K562 (cell line): ENCODE results near the gene VPS4B. TPM values are rescaled to one million over a fixed set of nuclear protein-coding genes. Genes with fewer than 3 reads are reported as not detected.

Source experiments
- ATAC-seq: fragments of 200-7000 bp; cut with Tn5 transposase; 3 replicates; pipeline ENCODE4 v1.9.1; 2020; ENCODE audit warnings: moderate library complexity
- BruUV-seq: library from RNA; stranded (reverse); fragments of 400-500 nt; replicated peaks from 2 replicates; lab custom pipeline; 2021; lab: Mats Ljungman, UMichigan
- CTCF ChIA-PET: fragments of 300-600 bp; formaldehyde crosslinking; extraction: SDS; loops from one replicate; lab custom pipeline; 2021; ENCODE audit warnings: low intra/inter-chr PET ratio; lab: Yijun Ruan, JAX
- POLR2A ChIA-PET: fragments of 300-600, 350-650 bp; sonication (Branson Sonifier 250); formaldehyde crosslinking; extraction: SDS; loops from one replicate; lab custom pipeline; 2021; ENCODE audit warnings: antibody characterized with exemption, inconsistent platforms; lab: Yijun Ruan, JAX
- DNase-seq, 4 experiments: peaks; one replicate each; pipeline versions ENCODE4 v3.0.0 to v3.0.0-alpha.2; 2011 to 2018; ENCODE audit warnings: low spot score in 3 of 4, mixed read lengths in 3 of 4; ENCODE audit errors: extremely low read depth in 1 of 4
- FAIRE-seq: peaks from 2 replicates; lab custom pipeline; 2011; peaks lifted over from hg19 to GRCh38; lab: Jason Lieb, UNC
- H2AFZ ChIP-seq: 2 replicates; pipeline ENCODE4 v1.6.0; 2011; ENCODE audit warnings: low read depth, low read length, control low read depth, inconsistent platforms
- H3K27ac ChIP-seq: fragments of 200-600 bp; 3 replicates; pipeline ENCODE4 v1.8.0; 2011; ENCODE audit warnings: low read depth, mild to moderate bottlenecking, control low read depth, inconsistent platforms, low read length, moderate library complexity, mixed read lengths; ENCODE audit errors: extremely low read depth
- H3K27me3 ChIP-seq, 2 experiments: fragments of 300-600 bp in 1 of 2; 2 replicates in 1 of 2; 3 replicates in 1 of 2; pipeline versions ENCODE4 v1.6.0 to v1.8.0; 2011; ENCODE audit warnings: inconsistent platforms in 2 of 2, low read length in 2 of 2, mild to moderate bottlenecking in 1 of 2, mixed read lengths in 1 of 2, moderate library complexity in 1 of 2; ENCODE audit not compliant: control insufficient read depth in 2 of 2, insufficient read depth in 2 of 2
- H3K36me3 ChIP-seq: fragments of 300-600 bp; 3 replicates; pipeline ENCODE4 v1.8.0; 2011; ENCODE audit warnings: mild to moderate bottlenecking, low read length, inconsistent platforms; ENCODE audit not compliant: control insufficient read depth, insufficient read depth
- H3K4me1 ChIP-seq, 2 experiments: fragments of 200-600 bp in 1 of 2; replicated peaks in 1 of 2; 2 replicates in 1 of 2; 3 replicates in 1 of 2; pipeline versions ENCODE4 v1.5.1 to v1.8.0; 2011; ENCODE audit warnings: inconsistent platforms in 2 of 2, low read length in 2 of 2, mild to moderate bottlenecking in 1 of 2, mixed read lengths in 1 of 2, moderate library complexity in 1 of 2; ENCODE audit not compliant: control insufficient read depth in 2 of 2, insufficient read depth in 2 of 2
- H3K4me2 ChIP-seq: 2 replicates; pipeline ENCODE4 v1.6.1; 2011; ENCODE audit warnings: low read length, control low read depth, inconsistent platforms, mixed read lengths; ENCODE audit not compliant: insufficient read depth
- H3K4me3 ChIP-seq: fragments of 200-600 bp; sonication (generic), shearing (Covaris generic); 2 replicates; pipeline ENCODE4 v1.5.1; 2016; ENCODE audit warnings: control low read depth, inconsistent platforms
- H3K79me2 ChIP-seq: fragments of 200-600 bp; 3 replicates; pipeline ENCODE4 v1.8.0; 2011; ENCODE audit warnings: low read length, inconsistent platforms; ENCODE audit not compliant: control insufficient read depth, insufficient read depth
- H3K9ac ChIP-seq, 2 experiments: 2 replicates each; pipeline versions ENCODE4 v1.6.0 to v1.6.1; 2011; ENCODE audit warnings: low read depth in 2 of 2, low read length in 2 of 2, control low read depth in 1 of 2, inconsistent platforms in 1 of 2, mild to moderate bottlenecking in 1 of 2, mixed read lengths in 1 of 2; ENCODE audit not compliant: insufficient read depth in 1 of 2
- H3K9me1 ChIP-seq: one replicate; pipeline ENCODE4 v1.6.0; 2011; ENCODE audit warnings: inconsistent platforms, mild to moderate bottlenecking, low read length, moderate library complexity; ENCODE audit not compliant: control insufficient read depth, insufficient read depth
- H3K9me3 ChIP-seq: replicated peaks from 2 replicates; pipeline ENCODE4 v1.5.1; 2011; ENCODE audit warnings: low read depth, low read length, inconsistent platforms; ENCODE audit not compliant: control insufficient read depth, insufficient read depth
- H4K20me1 ChIP-seq: replicated peaks from 2 replicates; pipeline ENCODE4 v1.6.1; 2011; ENCODE audit warnings: low read length, inconsistent platforms, mixed read lengths; ENCODE audit not compliant: control insufficient read depth, insufficient read depth
- FOXK1 ChIP-seq: sonication (generic); formaldehyde crosslinking; IDR thresholded peaks from 2 replicates; pipeline ENCODE4 v1.8.0; 2022; ENCODE audit warnings: missing genetic modification reagents, mild to moderate bottlenecking, borderline replicate concordance
- POLR2AphosphoS5 ChIP-seq: IDR thresholded peaks from 2 replicates; pipeline ENCODE4 v1.6.1; 2011; ENCODE audit warnings: mild to moderate bottlenecking, low read depth, low read length, moderate library complexity; ENCODE audit not compliant: control insufficient read depth, insufficient read depth
- POLR2H ChIP-seq: IDR thresholded peaks from 2 replicates; pipeline ENCODE4 v1.6.1; 2016; ENCODE audit warnings: missing genetic modification characterization, low read depth, mild to moderate bottlenecking, control low read depth, missing compliant biosample characterization, moderate library complexity
- RBM15 ChIP-seq: fragments of 200-400 bp; formaldehyde crosslinking; IDR thresholded peaks from 2 replicates; pipeline ENCODE4 v1.6.1; 2018; ENCODE audit warnings: mild to moderate bottlenecking, low read length, moderate library complexity; ENCODE audit not compliant: insufficient read depth
- RBM22 ChIP-seq: fragments of 200-400 bp; formaldehyde crosslinking; IDR thresholded peaks from 2 replicates; pipeline ENCODE4 v1.6.1; 2018; ENCODE audit warnings: low read length, low read depth; ENCODE audit not compliant: poor library complexity, severe bottlenecking
- STAG1 ChIP-seq: sonication (generic); formaldehyde crosslinking; IDR thresholded peaks from 2 replicates; pipeline ENCODE4 v1.5.0; 2020; ENCODE audit warnings: missing genetic modification reagents, borderline replicate concordance
- TRIM25 ChIP-seq: fragments of 450-650 bp; IDR thresholded peaks from 2 replicates; pipeline ENCODE4 v1.7.0; 2016; ENCODE audit warnings: borderline replicate concordance
- UBTF ChIP-seq, 2 experiments: IDR thresholded peaks; 2 replicates each; pipeline ENCODE4 v1.6.1; 2012; ENCODE audit warnings: improper control_type of control experiment in 2 of 2, low read depth in 2 of 2, low read length in 2 of 2, borderline replicate concordance in 1 of 2
- ZNF175 ChIP-seq: fragments of 200-800 bp; sonication (Bioruptor generic); IDR thresholded peaks from 2 replicates; pipeline ENCODE4 v1.6.1; 2016; ENCODE audit warnings: low read depth, mild to moderate bottlenecking, missing genetic modification characterization, missing compliant biosample characterization
- ZNF3 ChIP-seq: fragments of 250-450 bp; sonication (Bioruptor Pico); IDR thresholded peaks from 2 replicates; pipeline ENCODE4 v1.5.0; 2021; ENCODE audit warnings: mild to moderate bottlenecking, moderate library complexity
- ZNF384 ChIP-seq: IDR thresholded peaks from 2 replicates; pipeline ENCODE4 v1.6.1; 2012; ENCODE audit warnings: low read depth, low read length, improper control_type of control experiment
- WGBS: fragments of 100-300 bp; shearing (Covaris generic); methylation state at CpG from one replicate; pipeline ENCODE4 v1.1.6; 2016; ENCODE audit warnings: low coverage, mixed read lengths; ENCODE audit not compliant: insufficient coverage; ENCODE audit errors: missing lambda C conversion rate; 5-methylcytosine and 5-hydroxymethylcytosine counted together
- in situ Hi-C: fragments of 300-500 bp; cut with MboI; formaldehyde crosslinking; loops from 4 replicates; pipeline ENCODE4 v1.15.0; 2018; ENCODE audit warnings: inconsistent platforms, mixed read lengths
- intact Hi-C: fragments of 100-400 bp; cut with micrococcal nuclease; formaldehyde crosslinking; loops from 2 replicates; pipeline ENCODE4 v1.14.2; 2022
- polyA plus RNA-seq, 8 experiments: library from polyadenylated mRNA; depleted of rRNA in 4 of 8; stranded (reverse) in 5 of 8; unstranded in 3 of 8; fragments of >200 nt; fragmentation: Nextera tagmentation in 2 of 8; fragmentation: Illumina TruSeq in 1 of 8; extraction: Ambion mirVana in 2 of 8; extraction: Trizol in 1 of 8; gene quantifications; 2 replicates each; pipeline versions ENCODE4 v1.2.1 to v1.2.3, GENCODE V29; 2011 to 2014; ENCODE audit warnings: inconsistent platforms in 1 of 8, missing spikeins in 1 of 8
- total RNA-seq, 7 experiments: library from RNA; depleted of rRNA in 6 of 7; stranded (reverse); fragments of >200 nt in 6 of 7; fragmentation: Illumina TruSeq in 2 of 7; extraction: Trizol in 2 of 7; gene quantifications; 2 replicates each; pipeline versions ENCODE4 v1.2.1 to v1.2.3, GENCODE V29; 2011 to 2021; ENCODE audit warnings: low replicate concordance in 1 of 7

VPS4B gene
- total and polyA plus RNA-seq, 9 of the 15 experiments (the other 6 are each of a cell fraction or from before 2014, with no cell fraction given), result 7.3 to 16.4 (median 10.4) TPM

DNA sequence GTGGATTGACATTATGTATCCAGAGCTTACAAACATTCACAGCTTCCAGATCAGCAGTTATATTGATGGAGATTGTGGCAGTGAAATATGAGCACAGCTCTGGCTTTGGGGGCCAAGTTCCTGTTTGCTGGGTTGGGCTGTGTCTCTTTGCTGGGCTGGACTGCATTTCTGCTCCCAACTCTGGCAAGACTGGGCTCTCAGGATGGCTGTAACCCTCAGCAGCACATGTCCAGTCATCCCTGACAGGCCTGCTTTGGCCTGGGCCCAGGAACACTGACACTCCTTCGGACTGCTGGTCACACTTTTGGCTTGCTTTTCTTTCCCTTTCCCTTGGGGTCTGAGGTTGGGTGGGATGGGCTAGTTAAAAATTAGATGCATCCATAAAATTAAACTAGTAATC, 17.9 kb upstream of the VPS4B start:
- POLR2A ChIA-PET, result no interaction called here
- H3K27ac ChIP-seq, result no peak overlapping the region
- peaks cover 0 to 4% of the 10 kb centered on the region in 2 experiments; a peak in 1 of 5 replicates for H3K27me3 ChIP-seq
- ATAC-seq, result peak; percentile 39; the same call in 1 of the 3 replicates
- no peaks in the 10 kb centered on the region for H3K36me3 ChIP-seq
- no peaks in the 10 kb centered on the region for H3K9me1 ChIP-seq
- no peak overlapping the region for H3K4me2 ChIP-seq
- in situ Hi-C loops, result no loop called here
- CTCF ChIA-PET, result interaction anchor here (1.4 to 1.5 kb wide), 2 partner anchors 98 to 117 kb away, joined by 4 to 15 read pairs; no protein-coding TSS in a partner anchor
- TF ChIP-seq POLR2AphosphoS5 (no peak), ZNF3 (CRISPR knock-in tag) (no peak), POLR2H (tag) (no peak), TRIM25 (no peak), UBTF (IDR thresholded peaks at IDR 0.05; ENCODE audit: borderline replicate concordance in 1 of 2, low read depth in 2 of 2, low read length in 2 of 2) (no peak), STAG1 (CRISPR knock-in tag) (no peak), ZNF384 (no peak), RBM22 (no peak), FOXK1 (CRISPR knock-in tag) (no peak), ZNF175 (CRISPR knock-in tag) (no peak), RBM15 (no peak)
- TF ChIP-seq, all 486 proteins: peak for 0
- no peak overlapping the region for H3K9ac ChIP-seq
- intact Hi-C loops, result loop anchor here (2.0 kb wide), 1 partner anchor 309 kb away; no protein-coding TSS in a partner anchor
- no peak overlapping the region for H2AFZ ChIP-seq
- no CpG with 5 or more reads among the region's 1 CpG for WGBS
- H3K9me3 ChIP-seq, result no peaks in the 10 kb centered on the region
- no peaks in the 10 kb centered on the region for H4K20me1 ChIP-seq
- BruUV-seq, result no TSS peak
- no peaks in the 10 kb centered on the region for H3K4me1 ChIP-seq
- FAIRE-seq (no peak), DNase-seq (no peak)
- no peaks in the 10 kb centered on the region for H3K79me2 ChIP-seq
- no peak overlapping the region for H3K4me3 ChIP-seq
